GM21447 (cell line): Measurements from ENCODE around the gene LDB3.
A peak's percentile ranks its signal among the peaks of the same experiment; 100 is the strongest.

Experiments
- ATAC-seq: cut with Tn5 transposase; IDR thresholded peaks from one replicate; pipeline ENCODE4 v1.9.1; 2021; ENCODE audit not compliant: unreplicated experiment

The LDB3 gene

GRCh38 chr10:86663576-86664339 lies 4.6 kb upstream of the LDB3 start:
- no peak for ATAC-seq

- ATAC-seq = no peak
These were observed 3.7 kb upstream of the LDB3 start for GRCh38 chr10:86664341-86665217.

- ATAC-seq = no peak
These were observed 3.1 kb upstream of the LDB3 start for GRCh38 chr10:86665218-86665607.

GRCh38 chr10:86665868-86666267 lies 2.4 kb upstream of the LDB3 start:
- ATAC-seq = no peak

GRCh38 chr10:86666538-86666937 lies 1.8 kb upstream of the LDB3 start:
- ATAC-seq = no peak

GRCh38 chr10:86667421-86668181 lies 710 bp upstream of the LDB3 start:
- ATAC-seq = no peak

- ATAC-seq = no peak
These were observed 2.0 kb downstream of the LDB3 start for GRCh38 chr10:86670290-86670811.

GRCh38 chr10:86670876-86671275 lies 2.6 kb downstream of the LDB3 start:
- ATAC-seq = no peak

GRCh38 chr10:86671419-86671818 lies 3.1 kb downstream of the LDB3 start:
- ATAC-seq = no peak

GRCh38 chr10:86671985-86672710 lies 3.8 kb downstream of the LDB3 start:
- no peak for ATAC-seq

GRCh38 chr10:86673216-86673826 lies 5.0 kb downstream of the LDB3 start:
- no peak for ATAC-seq

GRCh38 chr10:86673827-86674581 lies 5.7 kb downstream of the LDB3 start:
- ATAC-seq = no peak

GRCh38 chr10:86674912-86675311 lies 6.6 kb downstream of the LDB3 start:
- ATAC-seq = no peak

- no peak for ATAC-seq
These were observed 9.1 kb downstream of the LDB3 start for GRCh38 chr10:86677374-86677773.

- ATAC-seq = peak; percentile 56
These were observed 10.9 kb downstream of the LDB3 start for GRCh38 chr10:86678999-86679792.

GRCh38 chr10:86681047-86681446 lies 12.7 kb downstream of the LDB3 start:
- no peak for ATAC-seq

- ATAC-seq = no peak
These were observed 13.5 kb downstream of the LDB3 start for GRCh38 chr10:86681722-86682386.

GRCh38 chr10:86682675-86683074 lies 14.4 kb downstream of the LDB3 start:
- no peak for ATAC-seq
